ENCODE results near the gene SORCS1. TPM values are rescaled to one million over a fixed set of nuclear protein-coding genes. Genes with fewer than 3 reads are reported as not detected.

The SORCS1 gene
- total and polyA plus RNA-seq, 4 donors = 1.4 to 3.8 TPM; not detected in 2

DNA sequence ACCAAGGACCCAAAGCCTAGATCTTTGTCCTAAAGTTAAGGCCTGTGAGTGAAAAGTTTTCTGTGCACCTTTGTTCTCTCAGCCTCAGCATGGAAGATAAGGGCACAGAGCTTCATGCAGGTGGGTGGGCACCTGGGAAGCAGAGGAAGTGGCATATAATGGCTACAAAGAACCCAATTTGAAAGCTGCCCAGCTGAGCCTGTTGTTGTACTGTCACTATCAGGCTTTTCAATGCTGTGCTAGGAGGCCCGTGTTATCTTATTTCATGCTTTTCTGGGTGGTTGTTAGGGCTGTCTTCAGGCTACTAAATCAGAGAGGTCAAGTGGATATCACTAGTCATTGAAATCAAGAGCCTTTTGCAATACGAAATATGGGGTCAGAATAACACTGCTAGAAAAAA is 443.8 kb downstream of the SORCS1 start:
- H3K27me3 ChIP-seq (ENCODE audit: control insufficient read depth in 1 of 2, insufficient read depth in 2 of 2, low read length in 1 of 2) = no peaks in the 10 kb centered on the region
- H3K27ac ChIP-seq (ENCODE audit: low read depth in 1 of 2, low read length in 2 of 2) = no peak overlapping the region
- 40 to 48% methylated on average over 2 of the region's 2 CpGs for WGBS, 2 donors
- intact Hi-C loops (cut with DNase I) = no loop called here
- H3K9me3 ChIP-seq (ENCODE audit: control insufficient read depth, low read length) = no peaks in the 10 kb centered on the region
- no peak for DNase-seq
- no peaks in the 10 kb centered on the region for H3K4me1 ChIP-seq (ENCODE audit: control insufficient read depth in 1 of 2, insufficient read depth in 2 of 2, low read length in 2 of 2)
- H3K4me3 ChIP-seq (ENCODE audit: low read length in 2 of 2) = no peak overlapping the region
- no peak for ATAC-seq (ENCODE audit: low FRiP score)
- H3K36me3 ChIP-seq (ENCODE audit: control insufficient read depth in 1 of 2, insufficient read depth in 2 of 2, low read length in 1 of 2) = no peaks in the 10 kb centered on the region

DNA sequence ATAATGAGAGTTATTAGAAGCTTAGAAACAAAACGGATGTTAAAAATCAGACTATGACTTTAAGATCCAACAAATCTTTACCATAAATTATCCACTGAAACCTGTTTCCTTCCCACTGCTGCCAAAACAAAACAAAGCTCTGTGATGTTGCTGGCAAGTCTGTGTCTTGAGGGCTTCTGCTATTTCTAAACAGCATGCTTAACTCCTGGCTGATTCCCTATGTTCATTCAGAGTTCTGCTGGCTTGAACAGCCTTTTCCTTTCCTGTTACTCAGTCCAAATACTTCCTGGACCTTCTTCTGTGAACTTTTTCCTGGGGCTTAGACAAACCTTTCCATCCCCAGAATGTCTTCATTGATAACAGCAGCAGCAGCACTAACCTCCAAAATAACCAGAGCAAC is 448.1 kb downstream of the SORCS1 start:
- intact Hi-C loops (cut with DNase I) = no loop called here
- WGBS, 2 donors = 38 to 55% methylated on average over 1 of the region's 1 CpG
- no peak for ATAC-seq (ENCODE audit: low FRiP score)

DNA sequence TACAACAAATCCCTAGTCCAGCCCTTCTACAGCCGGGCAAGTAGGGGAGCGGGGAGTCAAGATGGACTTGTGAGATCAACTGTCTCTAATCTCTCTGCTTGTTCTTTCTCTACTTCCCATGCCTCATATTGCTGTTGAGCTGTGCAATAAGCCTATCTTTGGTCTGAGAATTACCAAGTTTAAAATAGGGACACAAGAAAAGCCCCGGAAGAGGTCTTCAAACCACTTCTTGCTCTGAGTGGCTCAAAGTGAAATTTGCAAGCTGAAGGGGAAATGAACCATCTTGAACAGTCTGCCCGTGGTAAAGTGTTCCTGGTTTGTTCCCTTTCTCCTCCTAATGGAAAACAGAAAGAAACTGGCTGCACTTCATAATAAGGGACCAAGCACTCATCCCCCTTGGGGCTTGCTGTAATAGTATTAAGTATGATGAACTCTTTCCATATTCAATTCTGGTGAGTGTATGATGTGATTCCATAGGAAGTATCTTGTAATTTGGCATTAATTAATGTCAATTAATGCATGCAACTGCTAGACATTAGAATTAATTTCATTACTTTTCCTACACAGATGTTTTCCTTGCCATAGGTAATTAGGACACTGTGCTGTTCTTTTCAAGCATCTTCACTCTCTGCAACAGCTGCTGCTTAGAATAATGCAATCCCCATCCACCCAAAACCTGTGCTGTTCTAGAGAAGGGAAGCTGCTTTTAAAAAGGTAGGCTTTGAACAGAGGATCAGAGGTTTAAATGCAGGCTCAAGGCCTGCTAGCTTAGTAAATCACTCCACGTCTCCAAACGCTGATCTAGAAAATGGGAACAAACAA is 449.6 kb downstream of the SORCS1 start:
- no peaks in the 10 kb centered on the region for H3K9me3 ChIP-seq (ENCODE audit: control insufficient read depth, low read length)
- no peaks in the 10 kb centered on the region for H3K27me3 ChIP-seq (ENCODE audit: control insufficient read depth in 1 of 2, insufficient read depth in 2 of 2, low read length in 1 of 2)
- ATAC-seq (ENCODE audit: low FRiP score) (no peak), DNase-seq (no peak)
- intact Hi-C loops (cut with DNase I) = no loop called here
- 61 to 62% methylated on average over 6 of the region's 6 CpGs for WGBS, 2 donors
- no peak overlapping the region for H3K4me3 ChIP-seq (ENCODE audit: low read length in 2 of 2)
- no peaks in the 10 kb centered on the region for H3K36me3 ChIP-seq (ENCODE audit: control insufficient read depth in 1 of 2, insufficient read depth in 2 of 2, low read length in 1 of 2)
- no peak overlapping the region for H3K27ac ChIP-seq (ENCODE audit: low read depth in 1 of 2, low read length in 2 of 2)
- H3K4me1 ChIP-seq (ENCODE audit: control insufficient read depth in 1 of 2, insufficient read depth in 2 of 2, low read length in 2 of 2) = no peaks in the 10 kb centered on the region

More for the DNA sequence above, 448.1 kb downstream of the SORCS1 start:
- Histone ChIP-seq H3K36me3 (ENCODE audit: control insufficient read depth in 1 of 2, insufficient read depth in 2 of 2, low read length in 1 of 2) (no peaks in the 10 kb centered on the region), H3K4me1 (ENCODE audit: control insufficient read depth in 1 of 2, insufficient read depth in 2 of 2, low read length in 2 of 2) (no peaks in the 10 kb centered on the region), H3K27ac (ENCODE audit: low read depth in 1 of 2, low read length in 2 of 2) (no peak overlapping the region), H3K27me3 (ENCODE audit: control insufficient read depth in 1 of 2, insufficient read depth in 2 of 2, low read length in 1 of 2) (no peaks in the 10 kb centered on the region), H3K4me3 (ENCODE audit: low read length in 2 of 2) (no peak overlapping the region), H3K9me3 (ENCODE audit: control insufficient read depth, low read length) (no peaks in the 10 kb centered on the region)
- no peak for DNase-seq

DNA sequence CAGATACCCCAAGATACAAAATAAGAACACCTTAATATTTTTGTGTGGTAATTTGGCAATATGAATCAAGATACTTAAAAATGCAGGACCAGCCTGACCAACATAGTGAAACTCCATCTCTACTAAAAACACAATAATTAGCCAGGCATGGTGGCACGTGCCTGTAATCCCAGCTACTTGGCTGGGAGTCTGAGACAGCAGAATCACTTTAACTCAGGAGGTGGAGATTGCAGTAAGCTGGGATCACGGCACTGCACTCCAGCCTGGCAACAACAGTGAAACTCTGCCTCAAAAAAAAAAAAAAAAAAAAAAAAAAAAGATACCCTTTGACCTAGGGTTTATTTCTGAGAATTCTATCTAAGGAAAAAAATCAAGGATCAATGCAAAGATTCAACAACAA is 450.7 kb downstream of the SORCS1 start:
- Histone ChIP-seq H3K9me3 (ENCODE audit: control insufficient read depth, low read length) (no peaks in the 10 kb centered on the region), H3K36me3 (ENCODE audit: control insufficient read depth in 1 of 2, insufficient read depth in 2 of 2, low read length in 1 of 2) (no peaks in the 10 kb centered on the region), H3K4me1 (ENCODE audit: control insufficient read depth in 1 of 2, insufficient read depth in 2 of 2, low read length in 2 of 2) (no peaks in the 10 kb centered on the region), H3K27ac (ENCODE audit: low read depth in 1 of 2, low read length in 2 of 2) (no peak overlapping the region), H3K4me3 (ENCODE audit: low read length in 2 of 2) (no peak overlapping the region), H3K27me3 (ENCODE audit: control insufficient read depth in 1 of 2, insufficient read depth in 2 of 2, low read length in 1 of 2) (no peaks in the 10 kb centered on the region)
- ATAC-seq (ENCODE audit: low FRiP score) (no peak), DNase-seq (no peak)
- intact Hi-C loops (cut with DNase I) = no loop called here
- WGBS, 2 donors = 38 to 49% methylated on average over 2 of the region's 2 CpGs

DNA sequence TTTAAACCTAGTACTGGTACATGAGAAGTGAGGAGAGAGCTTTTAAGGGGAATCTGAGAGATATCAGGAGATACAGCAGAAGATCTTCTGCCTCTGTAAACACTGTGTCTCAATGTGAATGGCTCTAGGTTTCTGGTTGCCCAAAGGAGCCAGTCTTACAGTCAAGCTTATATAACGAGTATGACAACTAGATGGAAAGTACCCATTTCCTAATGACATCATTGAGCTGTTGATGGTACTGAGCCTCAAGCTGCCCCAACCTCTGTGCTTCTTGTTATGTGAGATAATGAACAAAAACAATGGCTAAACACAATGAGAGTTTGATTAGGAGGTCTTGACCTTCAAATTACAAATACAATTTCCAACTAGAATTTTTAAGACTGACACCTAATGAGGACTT is 451.5 kb downstream of the SORCS1 start:
- DNase-seq (no peak), ATAC-seq (ENCODE audit: low FRiP score) (no peak)
- H3K27ac ChIP-seq (ENCODE audit: low read depth in 1 of 2, low read length in 2 of 2) = no peak overlapping the region
- no peak overlapping the region for H3K4me3 ChIP-seq (ENCODE audit: low read length in 2 of 2)
- no peaks in the 10 kb centered on the region for H3K9me3 ChIP-seq (ENCODE audit: control insufficient read depth, low read length)
- no peaks in the 10 kb centered on the region for H3K27me3 ChIP-seq (ENCODE audit: control insufficient read depth in 1 of 2, insufficient read depth in 2 of 2, low read length in 1 of 2)
- no peaks in the 10 kb centered on the region for H3K36me3 ChIP-seq (ENCODE audit: control insufficient read depth in 1 of 2, insufficient read depth in 2 of 2, low read length in 1 of 2)
- H3K4me1 ChIP-seq (ENCODE audit: control insufficient read depth in 1 of 2, insufficient read depth in 2 of 2, low read length in 2 of 2) = no peaks in the 10 kb centered on the region
- 71 to 79% methylated on average over 1 of the region's 1 CpG for WGBS, 2 donors
- intact Hi-C loops (cut with DNase I) = no loop called here

DNA sequence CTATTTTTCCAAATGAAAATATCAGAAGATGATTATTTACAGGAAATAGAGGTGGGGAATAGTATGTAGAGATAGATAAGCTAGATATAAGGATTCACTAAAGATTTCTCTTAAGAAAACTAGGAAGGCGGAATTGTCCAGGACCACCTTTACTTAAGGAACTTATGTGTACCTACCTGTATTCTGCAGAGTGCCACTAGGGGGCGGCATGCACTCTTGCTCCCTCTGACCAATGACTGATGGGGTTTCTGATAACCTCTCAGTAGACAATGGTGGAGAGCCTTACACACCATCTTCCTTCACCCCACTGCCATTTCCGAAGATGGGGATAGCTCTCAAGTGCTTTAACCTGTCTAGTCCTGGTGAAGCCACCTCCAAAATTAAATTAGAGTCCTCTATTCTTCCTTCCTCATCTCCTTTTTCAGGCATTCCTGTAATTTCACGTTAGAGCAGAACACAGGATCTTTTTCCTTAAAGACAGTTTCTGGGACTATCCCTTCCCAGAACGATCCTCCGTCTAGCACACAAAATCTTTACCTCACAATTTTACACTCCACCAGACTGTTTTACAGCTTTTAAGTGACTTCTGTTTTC is 453.1 kb downstream of the SORCS1 start:
- intact Hi-C loops (cut with DNase I) = no loop called here
- no peak overlapping the region for H3K27ac ChIP-seq (ENCODE audit: low read depth in 1 of 2, low read length in 2 of 2)
- no peak overlapping the region for H3K4me3 ChIP-seq (ENCODE audit: low read length in 2 of 2)
- DNase-seq (no peak), ATAC-seq (ENCODE audit: low FRiP score) (no peak)
- H3K27me3 ChIP-seq (ENCODE audit: control insufficient read depth in 1 of 2, insufficient read depth in 2 of 2, low read length in 1 of 2) = no peaks in the 10 kb centered on the region
- H3K4me1 ChIP-seq (ENCODE audit: control insufficient read depth in 1 of 2, insufficient read depth in 2 of 2, low read length in 2 of 2) = no peaks in the 10 kb centered on the region
- H3K9me3 ChIP-seq (ENCODE audit: control insufficient read depth, low read length) = no peaks in the 10 kb centered on the region
- 77 to 79% methylated on average over 6 of the region's 6 CpGs for WGBS, 2 donors
- H3K36me3 ChIP-seq (ENCODE audit: control insufficient read depth in 1 of 2, insufficient read depth in 2 of 2, low read length in 1 of 2) = no peaks in the 10 kb centered on the region

DNA sequence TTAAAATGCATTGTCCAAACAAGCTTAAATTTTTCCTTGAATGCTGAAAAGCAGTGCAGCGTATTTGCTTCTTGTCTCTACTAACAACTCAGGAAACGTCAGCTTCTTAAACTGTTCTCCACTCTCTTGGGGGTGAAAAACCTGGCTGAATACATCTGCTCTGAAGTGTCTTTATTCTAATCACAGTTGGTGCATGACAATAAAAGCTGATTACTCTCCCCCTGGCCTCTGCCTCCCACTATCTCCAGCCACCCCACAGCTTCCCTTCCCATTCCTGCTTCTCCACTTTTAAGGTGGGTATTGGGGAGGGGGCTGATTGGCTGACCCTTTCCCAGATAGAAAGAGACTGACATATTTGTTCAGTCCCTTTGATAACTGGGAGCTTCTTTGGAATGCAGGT is 456.0 kb downstream of the SORCS1 start:
- ATAC-seq (ENCODE audit: low FRiP score) (no peak), DNase-seq (no peak)
- H3K4me3 ChIP-seq (ENCODE audit: low read length in 2 of 2) = no peak overlapping the region
- no peaks in the 10 kb centered on the region for H3K27me3 ChIP-seq (ENCODE audit: control insufficient read depth in 1 of 2, insufficient read depth in 2 of 2, low read length in 1 of 2)
- no peaks in the 10 kb centered on the region for H3K36me3 ChIP-seq (ENCODE audit: control insufficient read depth in 1 of 2, insufficient read depth in 2 of 2, low read length in 1 of 2)
- no peaks in the 10 kb centered on the region for H3K4me1 ChIP-seq (ENCODE audit: control insufficient read depth in 1 of 2, insufficient read depth in 2 of 2, low read length in 2 of 2)
- WGBS, 2 donors = 40 to 51% methylated on average over 2 of the region's 2 CpGs
- no peaks in the 10 kb centered on the region for H3K9me3 ChIP-seq (ENCODE audit: control insufficient read depth, low read length)
- no peak overlapping the region for H3K27ac ChIP-seq (ENCODE audit: low read depth in 1 of 2, low read length in 2 of 2)
- intact Hi-C loops (cut with DNase I) = no loop called here

DNA sequence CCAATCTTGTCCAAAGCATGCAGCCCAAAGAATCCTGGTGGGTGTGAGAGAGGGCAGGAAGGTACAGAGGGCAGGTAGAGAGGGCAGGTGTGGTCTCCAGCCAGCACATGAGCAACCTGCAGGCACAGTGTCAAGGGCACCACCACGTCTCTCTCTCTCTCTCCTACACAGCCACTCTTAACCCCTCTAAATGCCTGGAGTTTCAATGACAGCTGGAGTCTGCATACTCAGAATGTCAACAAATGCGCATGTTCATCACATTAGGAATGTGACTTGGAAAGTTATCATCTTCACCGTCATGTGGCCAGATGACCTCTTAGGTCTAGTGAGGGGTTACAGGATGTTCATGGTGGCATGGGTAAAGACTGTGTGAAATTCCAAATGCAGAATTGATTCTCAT is 456.8 kb downstream of the SORCS1 start:
- WGBS, 2 donors = 34 to 40% methylated on average over 3 of the region's 3 CpGs
- Histone ChIP-seq H3K9me3 (ENCODE audit: control insufficient read depth, low read length) (no peaks in the 10 kb centered on the region), H3K4me3 (ENCODE audit: low read length in 2 of 2) (no peak overlapping the region), H3K4me1 (ENCODE audit: control insufficient read depth in 1 of 2, insufficient read depth in 2 of 2, low read length in 2 of 2) (no peaks in the 10 kb centered on the region), H3K27me3 (ENCODE audit: control insufficient read depth in 1 of 2, insufficient read depth in 2 of 2, low read length in 1 of 2) (no peaks in the 10 kb centered on the region), H3K36me3 (ENCODE audit: control insufficient read depth in 1 of 2, insufficient read depth in 2 of 2, low read length in 1 of 2) (no peaks in the 10 kb centered on the region), H3K27ac (ENCODE audit: low read depth in 1 of 2, low read length in 2 of 2) (no peak overlapping the region)
- ATAC-seq (ENCODE audit: low FRiP score) (no peak), DNase-seq (no peak)
- intact Hi-C loops (cut with DNase I) = no loop called here

DNA sequence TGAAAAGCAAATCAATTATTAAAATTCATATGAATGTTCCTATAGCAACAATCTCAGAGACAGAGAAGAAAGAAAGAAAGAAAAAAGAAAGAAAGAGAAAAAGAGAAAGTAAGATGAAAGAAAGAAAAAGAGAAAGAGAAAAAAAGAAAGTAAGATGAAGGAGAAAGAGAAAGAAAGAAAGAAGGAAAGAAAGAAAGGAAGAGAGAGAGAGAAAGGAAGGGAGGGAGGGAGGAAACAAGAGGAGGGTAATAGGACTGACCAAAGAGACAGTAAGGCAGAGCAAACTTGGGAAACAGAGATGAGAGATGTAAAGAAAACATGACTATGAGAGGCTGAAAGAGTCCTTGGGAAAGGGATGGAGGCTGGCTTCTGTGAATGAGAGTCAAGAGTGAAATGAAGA is 458.4 kb downstream of the SORCS1 start:
- Histone ChIP-seq H3K4me1 (ENCODE audit: control insufficient read depth in 1 of 2, insufficient read depth in 2 of 2, low read length in 2 of 2) (no peaks in the 10 kb centered on the region), H3K36me3 (ENCODE audit: control insufficient read depth in 1 of 2, insufficient read depth in 2 of 2, low read length in 1 of 2) (no peaks in the 10 kb centered on the region), H3K9me3 (ENCODE audit: control insufficient read depth, low read length) (no peaks in the 10 kb centered on the region), H3K4me3 (ENCODE audit: low read length in 2 of 2) (no peak overlapping the region), H3K27ac (ENCODE audit: low read depth in 1 of 2, low read length in 2 of 2) (no peak overlapping the region), H3K27me3 (ENCODE audit: control insufficient read depth in 1 of 2, insufficient read depth in 2 of 2, low read length in 1 of 2) (no peaks in the 10 kb centered on the region)
- no peak for ATAC-seq (ENCODE audit: low FRiP score)
- intact Hi-C loops (cut with DNase I) = no loop called here
- DNase-seq = no peak
